Liver (tissue), 9 donors: ENCODE data around the gene NCR2. TPM values are rescaled to one million over a fixed set of nuclear protein-coding genes. Genes with fewer than 3 reads are reported as not detected.

Experiments used
- DNase-seq: peaks from one replicate; pipeline ENCODE4 v3.0.0-alpha.2; 2017; ENCODE audit warnings: low spot score
- H3K27ac ChIP-seq, 2 donors: one replicate each; pipeline ENCODE4 v1.7.0; 2013; ENCODE audit warnings: inconsistent platforms in 2 of 2, low read length in 2 of 2, control low read depth in 1 of 2, low read depth in 1 of 2, mild to moderate bottlenecking in 1 of 2
- H3K27me3 ChIP-seq, 4 donors: one replicate each; pipeline versions ENCODE4 v1.6.1 to v1.7.0; 2013; ENCODE audit warnings: low read length in 3 of 4, inconsistent platforms in 1 of 4, mild to moderate bottlenecking in 1 of 4, moderate library complexity in 1 of 4; ENCODE audit not compliant: control insufficient read depth in 4 of 4, insufficient read depth in 4 of 4
- H3K36me3 ChIP-seq, 4 donors: one replicate each; pipeline versions ENCODE4 v1.6.1 to v1.7.0; 2013; ENCODE audit warnings: low read length in 3 of 4, mild to moderate bottlenecking in 3 of 4, low read depth in 1 of 4, moderate library complexity in 1 of 4; ENCODE audit not compliant: control insufficient read depth in 4 of 4, insufficient read depth in 3 of 4
- H3K4me1 ChIP-seq, 4 donors: one replicate each; pipeline versions ENCODE4 v1.6.1 to v1.7.0; 2013; ENCODE audit warnings: low read length in 3 of 4, mild to moderate bottlenecking in 3 of 4, moderate library complexity in 1 of 4; ENCODE audit not compliant: control insufficient read depth in 4 of 4, insufficient read depth in 4 of 4
- H3K4me3 ChIP-seq, 3 donors: one replicate each; pipeline versions ENCODE4 v1.6.1 to v1.7.0; 2013; ENCODE audit warnings: low read length in 3 of 3, control low read depth in 1 of 3, low read depth in 1 of 3, mild to moderate bottlenecking in 1 of 3
- H3K9ac ChIP-seq, 2 donors: one replicate each; pipeline ENCODE4 v1.7.0; 2013; ENCODE audit warnings: low read length in 2 of 2, mild to moderate bottlenecking in 2 of 2, moderate library complexity in 2 of 2, control low read depth in 1 of 2, low read depth in 1 of 2
- H3K9me3 ChIP-seq, 4 donors: one replicate each; pipeline versions ENCODE4 v1.6.1 to v1.7.0; 2013; ENCODE audit warnings: low read length in 3 of 4; ENCODE audit not compliant: control insufficient read depth in 4 of 4
- EGR1 ChIP-seq, 2 donors: IDR thresholded peaks; 2 replicates each; pipeline ENCODE4 v1.6.1; 2016 to 2018; ENCODE audit warnings: antibody characterized with exemption in 2 of 2, low read depth in 2 of 2
- FOXA1 ChIP-seq: IDR thresholded peaks from 2 replicates; pipeline ENCODE4 v1.6.1; 2016; ENCODE audit warnings: antibody characterized with exemption
- FOXA2 ChIP-seq: IDR thresholded peaks from 2 replicates; pipeline ENCODE4 v1.6.1; 2016; ENCODE audit warnings: antibody characterized with exemption
- HNF4G ChIP-seq: IDR thresholded peaks from 2 replicates; pipeline ENCODE4 v1.6.1; 2016; ENCODE audit warnings: antibody characterized with exemption
- NR2F2 ChIP-seq: IDR thresholded peaks from 2 replicates; pipeline ENCODE4 v1.6.1; 2016; ENCODE audit warnings: antibody characterized with exemption
- RAD21 ChIP-seq, 2 donors: IDR thresholded peaks; 2 replicates each; pipeline ENCODE4 v1.6.1; 2016; ENCODE audit warnings: antibody characterized with exemption in 2 of 2, mild to moderate bottlenecking in 2 of 2
- RXRA ChIP-seq, 2 donors: IDR thresholded peaks; 2 replicates each; pipeline ENCODE4 v1.6.1; 2017 to 2018; ENCODE audit warnings: antibody characterized with exemption in 2 of 2, mild to moderate bottlenecking in 1 of 2
- SP1 ChIP-seq: IDR thresholded peaks from 2 replicates; pipeline ENCODE4 v1.6.1; 2018; ENCODE audit warnings: antibody characterized with exemption, mild to moderate bottlenecking
- TAF1 ChIP-seq: conservative IDR thresholded peaks from 2 replicates; pipeline ENCODE4 v1.6.1; 2016; ENCODE audit warnings: antibody characterized with exemption, mild to moderate bottlenecking
- WGBS: extraction: QIAGEN DNeasy Blood & Tissue Kit; methylation state at CpG from one replicate; pipeline ENCODE4 v1.1.7; 2013; 5-methylcytosine and 5-hydroxymethylcytosine counted together
- polyA plus RNA-seq, 2 donors: library from polyadenylated mRNA; stranded (reverse) in 1 of 2; unstranded in 1 of 2; fragments of 200-250 nt in 1 of 2; fragments of >200 nt in 1 of 2; fragmentation: Nextera tagmentation in 1 of 2; extraction: Ambion mirVana in 1 of 2; gene quantifications; one replicate each; pipeline versions ENCODE4 v1.2.1 to v1.2.3, GENCODE V29; 2013 to 2015
- total RNA-seq, 2 donors: library from RNA; depleted of rRNA; stranded (reverse); fragments of >200 nt; gene quantifications; one replicate each; pipeline ENCODE4 v1.2.3, GENCODE V29; 2014
- TF ChIP-seq, protein P1 (sequence below): IDR thresholded peaks from 2 replicates; pipeline ENCODE4 v1.6.1; 2016; ENCODE audit warnings: antibody characterized with exemption, mild to moderate bottlenecking
- TF ChIP-seq, protein P2 (sequence below): IDR thresholded peaks from 2 replicates; pipeline ENCODE4 v1.6.1; 2016; ENCODE audit warnings: antibody characterized with exemption
- TF ChIP-seq, protein P3 (sequence below): IDR thresholded peaks from 2 replicates; pipeline ENCODE4 v1.6.1; 2016; ENCODE audit warnings: antibody characterized with exemption
- TF ChIP-seq, protein P4 (sequence below): fragments of 150-350 bp; IDR thresholded peaks from 2 replicates; pipeline ENCODE4 v1.5.1; 2017; ENCODE audit warnings: improper control_type of control experiment, low read depth, low read length; ENCODE audit not compliant: missing input control
- donor health status: healthy.
- donor health status: healthy.
- donor health status: healthy.
- donor health status: healthy.
- donor health status: healthy.

The NCR2 gene
- total and polyA plus RNA-seq, 4 donors, result not detected

- Histone ChIP-seq H3K36me3 (no peaks in the 10 kb centered on the region), H3K9me3 (no peaks in the 10 kb centered on the region), H3K27ac (no peak overlapping the region), H3K4me3 (no peak overlapping the region), H3K4me1 (no peaks in the 10 kb centered on the region), H3K9ac (no peak overlapping the region), H3K27me3 (peaks cover 0 to 2% (median under 1%) of the 10 kb centered on the region in 4 donors)
- WGBS, result 87% methylated on average over 2 of the region's 2 CpGs
- DNase-seq, result no peak
- TF ChIP-seq, protein P1, sequence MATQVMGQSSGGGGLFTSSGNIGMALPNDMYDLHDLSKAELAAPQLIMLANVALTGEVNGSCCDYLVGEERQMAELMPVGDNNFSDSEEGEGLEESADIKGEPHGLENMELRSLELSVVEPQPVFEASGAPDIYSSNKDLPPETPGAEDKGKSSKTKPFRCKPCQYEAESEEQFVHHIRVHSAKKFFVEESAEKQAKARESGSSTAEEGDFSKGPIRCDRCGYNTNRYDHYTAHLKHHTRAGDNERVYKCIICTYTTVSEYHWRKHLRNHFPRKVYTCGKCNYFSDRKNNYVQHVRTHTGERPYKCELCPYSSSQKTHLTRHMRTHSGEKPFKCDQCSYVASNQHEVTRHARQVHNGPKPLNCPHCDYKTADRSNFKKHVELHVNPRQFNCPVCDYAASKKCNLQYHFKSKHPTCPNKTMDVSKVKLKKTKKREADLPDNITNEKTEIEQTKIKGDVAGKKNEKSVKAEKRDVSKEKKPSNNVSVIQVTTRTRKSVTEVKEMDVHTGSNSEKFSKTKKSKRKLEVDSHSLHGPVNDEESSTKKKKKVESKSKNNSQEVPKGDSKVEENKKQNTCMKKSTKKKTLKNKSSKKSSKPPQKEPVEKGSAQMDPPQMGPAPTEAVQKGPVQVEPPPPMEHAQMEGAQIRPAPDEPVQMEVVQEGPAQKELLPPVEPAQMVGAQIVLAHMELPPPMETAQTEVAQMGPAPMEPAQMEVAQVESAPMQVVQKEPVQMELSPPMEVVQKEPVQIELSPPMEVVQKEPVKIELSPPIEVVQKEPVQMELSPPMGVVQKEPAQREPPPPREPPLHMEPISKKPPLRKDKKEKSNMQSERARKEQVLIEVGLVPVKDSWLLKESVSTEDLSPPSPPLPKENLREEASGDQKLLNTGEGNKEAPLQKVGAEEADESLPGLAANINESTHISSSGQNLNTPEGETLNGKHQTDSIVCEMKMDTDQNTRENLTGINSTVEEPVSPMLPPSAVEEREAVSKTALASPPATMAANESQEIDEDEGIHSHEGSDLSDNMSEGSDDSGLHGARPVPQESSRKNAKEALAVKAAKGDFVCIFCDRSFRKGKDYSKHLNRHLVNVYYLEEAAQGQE, result no peak
These were observed 46.7 kb upstream of the NCR2 start for GRCh38 chr6:41288754-41289129.

DNA sequence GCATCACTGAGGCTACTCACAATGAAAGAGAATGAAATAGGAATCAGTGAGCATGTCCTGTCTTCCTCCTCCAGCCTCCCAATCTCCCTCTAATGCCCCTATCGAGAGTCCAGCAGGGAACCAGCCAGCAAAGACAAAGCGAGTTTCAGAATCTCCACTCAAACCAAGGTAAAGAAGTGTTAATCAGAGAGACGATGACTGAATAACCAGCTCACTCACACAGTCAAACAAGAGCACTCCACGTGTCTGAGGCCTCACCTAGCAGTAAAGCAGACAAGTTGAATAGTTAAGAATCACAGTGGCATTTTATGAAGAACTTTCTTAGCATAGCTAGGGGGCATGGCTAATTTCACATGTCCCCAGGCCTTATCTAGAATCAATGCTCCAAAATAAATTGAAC, 45.6 kb upstream of the NCR2 start:
- Histone ChIP-seq H3K36me3 (no peaks in the 10 kb centered on the region), H3K4me1 (no peaks in the 10 kb centered on the region), H3K27ac (no peak overlapping the region), H3K9me3 (no peaks in the 10 kb centered on the region), H3K27me3 (peaks cover 0 to 2% (median under 1%) of the 10 kb centered on the region in 4 donors), H3K4me3 (no peak overlapping the region), H3K9ac (no peak overlapping the region)
- TF ChIP-seq, protein P2, sequence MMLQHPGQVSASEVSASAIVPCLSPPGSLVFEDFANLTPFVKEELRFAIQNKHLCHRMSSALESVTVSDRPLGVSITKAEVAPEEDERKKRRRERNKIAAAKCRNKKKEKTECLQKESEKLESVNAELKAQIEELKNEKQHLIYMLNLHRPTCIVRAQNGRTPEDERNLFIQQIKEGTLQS, result no peak
- TF ChIP-seq, protein P1, result no peak
- no peak for TF ChIP-seq HNF4G
- no peak for TF ChIP-seq SP1
- no peak for TF ChIP-seq RXRA (IDR thresholded peaks at IDR 0.05)
- TF ChIP-seq RAD21 (IDR thresholded peaks at IDR 0.05), result no peak
- TF ChIP-seq FOXA1, result no peak
- no peak for TF ChIP-seq EGR1 (IDR thresholded peaks at IDR 0.05; ENCODE audit: low read depth in 2 of 2)
- TF ChIP-seq, protein P3, sequence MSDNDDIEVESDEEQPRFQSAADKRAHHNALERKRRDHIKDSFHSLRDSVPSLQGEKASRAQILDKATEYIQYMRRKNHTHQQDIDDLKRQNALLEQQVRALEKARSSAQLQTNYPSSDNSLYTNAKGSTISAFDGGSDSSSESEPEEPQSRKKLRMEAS, result no peak
- no peak for TF ChIP-seq FOXA2
- TF ChIP-seq TAF1, result no peak
- TF ChIP-seq, protein P4, sequence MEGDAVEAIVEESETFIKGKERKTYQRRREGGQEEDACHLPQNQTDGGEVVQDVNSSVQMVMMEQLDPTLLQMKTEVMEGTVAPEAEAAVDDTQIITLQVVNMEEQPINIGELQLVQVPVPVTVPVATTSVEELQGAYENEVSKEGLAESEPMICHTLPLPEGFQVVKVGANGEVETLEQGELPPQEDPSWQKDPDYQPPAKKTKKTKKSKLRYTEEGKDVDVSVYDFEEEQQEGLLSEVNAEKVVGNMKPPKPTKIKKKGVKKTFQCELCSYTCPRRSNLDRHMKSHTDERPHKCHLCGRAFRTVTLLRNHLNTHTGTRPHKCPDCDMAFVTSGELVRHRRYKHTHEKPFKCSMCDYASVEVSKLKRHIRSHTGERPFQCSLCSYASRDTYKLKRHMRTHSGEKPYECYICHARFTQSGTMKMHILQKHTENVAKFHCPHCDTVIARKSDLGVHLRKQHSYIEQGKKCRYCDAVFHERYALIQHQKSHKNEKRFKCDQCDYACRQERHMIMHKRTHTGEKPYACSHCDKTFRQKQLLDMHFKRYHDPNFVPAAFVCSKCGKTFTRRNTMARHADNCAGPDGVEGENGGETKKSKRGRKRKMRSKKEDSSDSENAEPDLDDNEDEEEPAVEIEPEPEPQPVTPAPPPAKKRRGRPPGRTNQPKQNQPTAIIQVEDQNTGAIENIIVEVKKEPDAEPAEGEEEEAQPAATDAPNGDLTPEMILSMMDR, result no peak
- TF ChIP-seq NR2F2, result no peak
- no peak for DNase-seq
- WGBS, result 85% methylated on average over 4 of the region's 4 CpGs
